SK-N-MC (cell line): ENCODE measurements around the gene ISG20L2.

Experiments
- EZH2 ChIP-seq: fragments of 200-600 bp; sonication (generic); IDR thresholded peaks from one replicate; pipeline ENCODE4 v1.6.1; 2017; ENCODE audit warnings: antibody characterized with exemption
- POLR2AphosphoS5 ChIP-seq: IDR thresholded peaks from 2 replicates; pipeline ENCODE4 v1.6.1; 2012; ENCODE audit warnings: mild to moderate bottlenecking, low read depth, low read length, borderline replicate concordance

DNA sequence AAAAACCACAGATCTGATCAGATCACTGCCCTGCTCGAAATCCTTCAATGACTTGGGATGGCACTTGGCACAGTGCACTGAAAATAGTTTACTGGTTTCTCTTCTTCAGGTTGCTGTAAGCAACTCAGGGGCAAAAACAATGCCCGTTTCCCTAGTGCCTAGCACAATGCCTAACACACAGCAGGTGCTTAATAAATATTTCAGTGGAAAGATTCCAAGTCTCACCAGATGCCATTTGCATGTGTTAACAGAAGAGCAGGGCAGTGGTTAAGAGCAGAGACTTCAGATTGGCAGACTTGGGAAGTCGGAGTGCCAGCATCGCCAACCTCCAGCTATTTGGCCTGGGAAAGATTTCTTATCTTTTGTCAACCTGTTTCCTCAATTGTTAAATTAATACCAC, 11.2 kb downstream of the ISG20L2 start:
- no peak for TF ChIP-seq EZH2
- TF ChIP-seq POLR2AphosphoS5, result no peak
